HepG2 (cell line): Measurements from ENCODE around the gene AUP1. TPM values are rescaled to one million over a fixed set of nuclear protein-coding genes. Genes with fewer than 3 reads are reported as not detected.
A peak's percentile ranks its signal among the peaks of the same experiment; 100 is the strongest.

Experiments
- ATAC-seq: fragments of 200-7000 bp; cut with Tn5 transposase; 3 replicates; pipeline ENCODE4 v1.9.1; 2020; ENCODE audit warnings: mild to moderate bottlenecking, moderate library complexity
- BruUV-seq: library from RNA; stranded (reverse); fragments of 400-500 nt; replicated peaks from 2 replicates; lab custom pipeline; 2021; lab: Mats Ljungman, UMichigan
- CTCF ChIA-PET: fragments of 300-600 bp; formaldehyde crosslinking; extraction: SDS; loops from one replicate; lab custom pipeline; 2021; ENCODE audit warnings: low total read pairs, inconsistent platforms, low intra/inter-chr PET ratio; lab: Yijun Ruan, JAX
- POLR2A ChIA-PET: fragments of 350-600 bp; sonication (Branson Sonifier 250); formaldehyde crosslinking; loops from one replicate; lab custom pipeline; 2020; ENCODE audit warnings: antibody characterized with exemption, inconsistent platforms; lab: Yijun Ruan, JAX
- DNase-seq: peaks from one replicate; pipeline ENCODE4 v3.0.0-alpha.2; 2015; ENCODE audit warnings: low spot score
- FAIRE-seq: peaks from 3 replicates; lab custom pipeline; 2011; peaks lifted over from hg19 to GRCh38; lab: Jason Lieb, UNC
- H2AFZ ChIP-seq: one replicate; pipeline ENCODE4 v1.6.1; 2011; ENCODE audit warnings: low read length, inconsistent platforms
- H3K27ac ChIP-seq: fragments of 300-600 bp; 3 replicates; pipeline ENCODE4 v1.8.0; 2011; ENCODE audit warnings: mixed run types, mild to moderate bottlenecking, mixed read lengths, low read length, inconsistent platforms; ENCODE audit not compliant: insufficient read depth; ENCODE audit errors: extremely low read length
- H3K27me3 ChIP-seq, 2 experiments: fragments of 200-600 bp in 1 of 2; 2 replicates in 1 of 2; 3 replicates in 1 of 2; pipeline versions ENCODE4 v1.6.0 to v1.8.0; 2011; ENCODE audit warnings: low read length in 2 of 2, mild to moderate bottlenecking in 2 of 2, moderate library complexity in 2 of 2, inconsistent platforms in 1 of 2; ENCODE audit not compliant: insufficient read depth in 2 of 2, control insufficient read depth in 1 of 2
- H3K36me3 ChIP-seq, 2 experiments: fragments of 200-600 bp in 1 of 2; replicated peaks in 1 of 2; 2 replicates in 1 of 2; 3 replicates in 1 of 2; pipeline versions ENCODE4 v1.5.1 to v1.8.0; 2011; ENCODE audit warnings: low read length in 2 of 2, inconsistent platforms in 1 of 2; ENCODE audit not compliant: insufficient read depth in 2 of 2, control insufficient read depth in 1 of 2
- H3K4me1 ChIP-seq: 2 replicates; pipeline ENCODE4 v1.5.1; 2012; ENCODE audit warnings: low read length, inconsistent platforms; ENCODE audit not compliant: insufficient read depth
- H3K4me2 ChIP-seq: 2 replicates; pipeline ENCODE4 v1.6.0; 2011; ENCODE audit warnings: low read depth, low read length, inconsistent platforms
- H3K4me3 ChIP-seq, 3 experiments: fragments of 200-600 bp in 1 of 3; sonication (generic), shearing (Covaris generic) in 1 of 3; replicated peaks in 1 of 3; 2 replicates each; pipeline ENCODE4 v1.5.1; 2011 to 2016; ENCODE audit warnings: low read length in 3 of 3, inconsistent platforms in 2 of 3, low read depth in 2 of 3, mild to moderate bottlenecking in 2 of 3, control low read depth in 1 of 3, mixed read lengths in 1 of 3; ENCODE audit not compliant: insufficient read depth in 1 of 3
- H3K79me2 ChIP-seq: one replicate; pipeline ENCODE4 v1.6.1; 2011; ENCODE audit warnings: low read length, inconsistent platforms; ENCODE audit not compliant: insufficient read depth
- H3K9ac ChIP-seq: 2 replicates; pipeline ENCODE4 v1.6.0; 2011; ENCODE audit warnings: mild to moderate bottlenecking, low read depth, low read length, inconsistent platforms; ENCODE audit not compliant: insufficient read depth
- H3K9me3 ChIP-seq: 2 replicates; pipeline ENCODE4 v1.5.1; 2012; ENCODE audit warnings: mild to moderate bottlenecking, low read length
- H4K20me1 ChIP-seq: 2 replicates; pipeline ENCODE4 v1.6.0; 2011; ENCODE audit warnings: inconsistent platforms, mild to moderate bottlenecking, low read length, moderate library complexity; ENCODE audit not compliant: insufficient read depth
- NONO ChIP-seq, 2 experiments: fragments of 450-650 bp in 1 of 2; sonication (generic) in 1 of 2; formaldehyde crosslinking in 1 of 2; IDR thresholded peaks in 1 of 2; conservative IDR thresholded peaks in 1 of 2; 2 replicates each; pipeline versions ENCODE4 v1.6.1 to v1.8.0; 2017 to 2022; ENCODE audit warnings: mild to moderate bottlenecking in 1 of 2, missing genetic modification reagents in 1 of 2, moderate library complexity in 1 of 2
- POLR2A ChIP-seq, 2 experiments: IDR thresholded peaks; 2 replicates each; pipeline ENCODE4 v1.6.1; 2011; ENCODE audit warnings: low read depth in 2 of 2, low read length in 2 of 2, mild to moderate bottlenecking in 1 of 2, moderate library complexity in 1 of 2; ENCODE audit not compliant: insufficient read depth in 1 of 2
- POLR2AphosphoS5 ChIP-seq: IDR thresholded peaks from 2 replicates; pipeline ENCODE4 v1.6.1; 2012; ENCODE audit warnings: low read depth, low read length
- RORA ChIP-seq: sonication (generic); formaldehyde crosslinking; IDR thresholded peaks from 2 replicates; pipeline ENCODE4 v1.5.0; 2020; ENCODE audit warnings: mild to moderate bottlenecking, missing genetic modification reagents, moderate library complexity
- SAP130 ChIP-seq: IDR thresholded peaks from 2 replicates; pipeline ENCODE4 v1.6.1; 2016; ENCODE audit warnings: low read depth
- ZNF891 ChIP-seq: sonication (generic); formaldehyde crosslinking; IDR thresholded peaks from 2 replicates; pipeline ENCODE4 v1.5.0; 2020; ENCODE audit warnings: mild to moderate bottlenecking, missing genetic modification reagents
- WGBS: methylation state at CpG from one replicate; pipeline ENCODE4 v1.1.6; 2017; ENCODE audit warnings: low lambda C conversion rate; 5-methylcytosine and 5-hydroxymethylcytosine counted together
- in situ Hi-C: cut with HindIII; loops from 2 replicates; pipeline ENCODE4 v1.10.0; 2017; ENCODE audit warnings: low pct_unique_long_range_greater_than_20kb; ENCODE audit not compliant: extremely low pct_ligation_motif_present
- intact Hi-C: fragments of 100-400 bp; cut with micrococcal nuclease; formaldehyde crosslinking; loops from one replicate; pipeline ENCODE4 v1.10.0; 2022; ENCODE audit not compliant: unreplicated experiment
- polyA plus RNA-seq, 8 experiments: library from polyadenylated mRNA; depleted of rRNA in 3 of 8; stranded (reverse) in 7 of 8; unstranded in 1 of 8; fragments of >200 nt; fragmentation: Illumina TruSeq in 4 of 8; extraction: Trizol in 4 of 8; gene quantifications; 2 replicates each; pipeline versions ENCODE4 v1.2.1 to v1.2.3, GENCODE V29; 2011 to 2016; ENCODE audit warnings: low read depth in 4 of 8, missing spikeins in 1 of 8, mixed read lengths in 1 of 8; ENCODE audit not compliant: insufficient read depth in 1 of 8
- total RNA-seq, 5 experiments: library from RNA; depleted of rRNA; stranded (reverse); fragments of >200 nt; fragmentation: Illumina TruSeq; extraction: Trizol; gene quantifications; 2 replicates each; pipeline ENCODE4 v1.2.3, GENCODE V29; 2016; ENCODE audit warnings: low read depth in 1 of 5
- TF ChIP-seq, protein P1 (sequence below): sonication (generic); formaldehyde crosslinking; IDR thresholded peaks from 2 replicates; pipeline ENCODE4 v1.5.0; 2020; ENCODE audit warnings: missing genetic modification reagents

The AUP1 gene
- total and polyA plus RNA-seq, 2 of the 13 experiments (the other 11 are each of a cell fraction or from before 2014, with no cell fraction given) = 174 to 267 TPM

DNA sequence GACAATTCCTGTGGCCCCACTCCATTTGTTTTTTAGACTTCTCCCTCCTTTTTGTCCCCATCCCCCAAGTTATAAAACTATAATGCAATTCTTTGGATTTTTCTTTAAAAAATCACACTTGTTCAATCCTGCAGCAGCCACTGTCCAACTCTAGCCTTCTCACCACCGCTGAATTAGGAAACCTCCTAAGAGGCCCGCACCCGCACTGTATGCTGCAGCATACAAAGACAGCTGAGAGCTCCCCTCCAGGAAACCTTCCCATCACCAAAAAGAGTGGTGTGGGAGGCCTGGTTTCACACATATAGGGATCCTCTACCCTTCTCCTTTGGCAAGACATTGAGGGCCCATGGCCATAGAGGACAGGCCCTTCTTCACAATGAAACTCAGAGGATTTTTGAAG, 24.9 kb downstream of the AUP1 start:
- ATAC-seq (no peak), FAIRE-seq (no peak), DNase-seq (no peak)
- H3K79me2 ChIP-seq = peaks cover 51% of the 10 kb centered on the region
- BruUV-seq = no TSS peak
- no peak overlapping the region for H2AFZ ChIP-seq
- in situ Hi-C loops (no loop called here), intact Hi-C loops (no loop called here)
- H3K4me2 ChIP-seq = peak overlapping the region; percentile 92
- POLR2A ChIA-PET = interaction anchor here (0.8 to 16.5 kb wide), 15 partner anchors 8 to 75 kb away, joined by 3 to 795 read pairs (median 18); partner anchors contain the start of genes AUP1, CCDC142, DQX1 and HTRA2
- peak overlapping the region; percentile 67 to 86 (median 82) for H3K4me3 ChIP-seq
- H3K4me1 ChIP-seq = peaks cover 68% of the 10 kb centered on the region
- no peaks in the 10 kb centered on the region; a peak in 3 of 5 replicates for H3K36me3 ChIP-seq
- no peaks in the 10 kb centered on the region for H4K20me1 ChIP-seq
- H3K9me3 ChIP-seq = no peaks in the 10 kb centered on the region
- H3K27ac ChIP-seq = peak overlapping the region; percentile 11
- H3K9ac ChIP-seq = peak overlapping the region; percentile 83; the same call in 1 of the 2 replicates
- TF ChIP-seq ZNF891 (CRISPR knock-in tag) (no peak), POLR2AphosphoS5 (peak; percentile 39), NONO (IDR thresholded peaks at IDR 0.05) (no peak), NONO (CRISPR knock-in tag; conservative IDR thresholded peaks at IDR 0.05) (no peak), SAP130 (0 out of 2 replicates have a peak, but pooled peaks have one; percentile 9), RORA (CRISPR knock-in tag) (no peak), POLR2A (IDR thresholded peaks at IDR 0.05; ENCODE audit: insufficient read depth in 1 of 2, low read depth in 2 of 2, low read length in 2 of 2) (peak in 1 of 2 experiments; percentile 5; a peak in 1 of 4 replicates)
- TF ChIP-seq, protein P1, sequence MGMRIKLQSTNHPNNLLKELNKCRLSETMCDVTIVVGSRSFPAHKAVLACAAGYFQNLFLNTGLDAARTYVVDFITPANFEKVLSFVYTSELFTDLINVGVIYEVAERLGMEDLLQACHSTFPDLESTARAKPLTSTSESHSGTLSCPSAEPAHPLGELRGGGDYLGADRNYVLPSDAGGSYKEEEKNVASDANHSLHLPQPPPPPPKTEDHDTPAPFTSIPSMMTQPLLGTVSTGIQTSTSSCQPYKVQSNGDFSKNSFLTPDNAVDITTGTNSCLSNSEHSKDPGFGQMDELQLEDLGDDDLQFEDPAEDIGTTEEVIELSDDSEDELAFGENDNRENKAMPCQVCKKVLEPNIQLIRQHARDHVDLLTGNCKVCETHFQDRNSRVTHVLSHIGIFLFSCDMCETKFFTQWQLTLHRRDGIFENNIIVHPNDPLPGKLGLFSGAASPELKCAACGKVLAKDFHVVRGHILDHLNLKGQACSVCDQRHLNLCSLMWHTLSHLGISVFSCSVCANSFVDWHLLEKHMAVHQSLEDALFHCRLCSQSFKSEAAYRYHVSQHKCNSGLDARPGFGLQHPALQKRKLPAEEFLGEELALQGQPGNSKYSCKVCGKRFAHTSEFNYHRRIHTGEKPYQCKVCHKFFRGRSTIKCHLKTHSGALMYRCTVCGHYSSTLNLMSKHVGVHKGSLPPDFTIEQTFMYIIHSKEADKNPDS (CRISPR knock-in tag) = no peak
- no peaks in the 10 kb centered on the region; a peak in 1 of 5 replicates for H3K27me3 ChIP-seq
- CTCF ChIA-PET = interaction anchor here (2.9 kb wide), 1 partner anchor 21 kb away, joined by 20 read pairs; the partner anchor contains the start of genes CCDC142 and TTC31
- 68% methylated on average over 3 of the region's 3 CpGs for WGBS
